Measurements from ENCODE around the gene CRYAB. TPM values are rescaled to one million over a fixed set of nuclear protein-coding genes. Genes with fewer than 3 reads are reported as not detected.

The CRYAB gene
- polyA plus RNA-seq, 1 of the 3 experiments (the other 2 are of a cell fraction) = 0.92 TPM

GRCh38 chr11:111930472-111930871 is 18.9 kb upstream of the CRYAB start (continued):
- TF ChIP-seq MAX (IDR thresholded peaks at IDR 0.05; ENCODE audit: low read depth) (no peak), FOSL2 (IDR thresholded peaks at IDR 0.05; ENCODE audit: borderline replicate concordance, low read depth) (no peak), FOXM1 (IDR thresholded peaks at IDR 0.05; ENCODE audit: low read depth) (no peak), PBX3 (IDR thresholded peaks at IDR 0.05) (no peak), FOXJ3 (CRISPR knock-in tag; IDR thresholded peaks at IDR 0.05) (no peak), EZH2phosphoT487 (IDR thresholded peaks at IDR 0.05; ENCODE audit: borderline replicate concordance, low read depth) (no peak), USF2 (IDR thresholded peaks at IDR 0.05; ENCODE audit: borderline replicate concordance, low read depth, low read length) (no peak), SMC3 (IDR thresholded peaks at IDR 0.05; ENCODE audit: low read depth, low read length) (no peak), NRF1 (IDR thresholded peaks at IDR 0.05; ENCODE audit: low read depth, low read length) (no peak), RFX5 (IDR thresholded peaks at IDR 0.05; ENCODE audit: low read length) (no peak), CTCF (IDR thresholded peaks at IDR 0.05) (no peak)

GRCh38 chr11:111926505-111927391 is 15.2 kb upstream of the CRYAB start:
- ChIA-PET CTCF (interaction anchor here (0.9 to 15.8 kb wide), 6 partner anchors 10 to 354 kb away, joined by 3 to 272 read pairs (median 4); partner anchors contain the start of gene DIXDC1), POLR2A (interaction anchor here (0.9 to 1.5 kb wide), 10 partner anchors 9 to 160 kb away, joined by 3 to 6 read pairs (median 3); partner anchors contain the start of genes ALG9, DIXDC1, FDXACB1 and PPP2R1B)
- Histone ChIP-seq H3K4me1 (ENCODE audit: control insufficient read depth in 1 of 2, insufficient read depth in 2 of 2, low read depth in 1 of 2, low read length in 1 of 2) (peaks cover 7 to 30% of the 10 kb centered on the region in 2 experiments), H3K9me2 (no peaks in the 10 kb centered on the region), H3K36me3 (replicated peaks in 1 of 2; ENCODE audit: control insufficient read depth in 1 of 2, insufficient read depth in 2 of 2, low read length in 1 of 2) (no peaks in the 10 kb centered on the region), H3K4me3 (ENCODE audit: low read depth in 2 of 2, low read length in 1 of 2) (peak overlapping the region; percentile 49 to 59), H3F3A (replicated peaks; ENCODE audit: insufficient read depth) (peaks cover 24% of the 10 kb centered on the region), H4K20me1 (ENCODE audit: insufficient read depth) (no peaks in the 10 kb centered on the region), H3K27ac (ENCODE audit: low read depth in 2 of 2, low read length in 1 of 2) (peak overlapping the region; percentile 76 to 84), H2AFZ (ENCODE audit: low read depth) (peak overlapping the region; percentile 94), H3K4me2 (peak overlapping the region; percentile 74), H3K9ac (peak overlapping the region; percentile 68), H3K27me3 (ENCODE audit: insufficient read depth) (no peaks in the 10 kb centered on the region), H3K9me3 (no peaks in the 10 kb centered on the region), H3K79me2 (ENCODE audit: insufficient read depth) (no peaks in the 10 kb centered on the region)
- WGBS (ENCODE audit: low lambda C conversion rate) = 4% methylated on average over 23 of the region's 47 CpGs
- peak; percentile 97 for DNase-seq
- TF ChIP-seq EP300 (IDR thresholded peaks at IDR 0.05; ENCODE audit: borderline replicate concordance in 1 of 2, low read depth in 1 of 2, low read length in 1 of 2) (no peak), YY1 (IDR thresholded peaks at IDR 0.05; ENCODE audit: low read depth) (no peak), PBX3 (IDR thresholded peaks at IDR 0.05) (no peak), RXRA (IDR thresholded peaks at IDR 0.05; ENCODE audit: borderline replicate concordance, low read depth) (no peak), FOXM1 (IDR thresholded peaks at IDR 0.05; ENCODE audit: low read depth) (no peak), SIN3A (IDR thresholded peaks at IDR 0.05; ENCODE audit: borderline replicate concordance, low read depth, low read length) (peak; percentile 22; the same call in 1 of the 2 replicates), CTCF (IDR thresholded peaks at IDR 0.05) (0 out of 2 replicates have a peak, but pooled peaks have one; percentile 9), POLR2AphosphoS5 (IDR thresholded peaks at IDR 0.05; ENCODE audit: low read depth, low read length) (peak; percentile 89), GABPA (IDR thresholded peaks at IDR 0.05; ENCODE audit: low read depth) (peak; percentile 34; the same call in 1 of the 2 replicates), ELF1 (IDR thresholded peaks at IDR 0.05) (0 out of 2 replicates have a peak, but pooled peaks have one; percentile 26), MAX (IDR thresholded peaks at IDR 0.05; ENCODE audit: low read depth) (peak; percentile 89; the same call in 1 of the 2 replicates), FOXJ3 (CRISPR knock-in tag; IDR thresholded peaks at IDR 0.05) (no peak), FOSL2 (IDR thresholded peaks at IDR 0.05; ENCODE audit: borderline replicate concordance, low read depth) (no peak)
